Colonic mucosa (tissue), 4 donors: ENCODE measurements around the gene SCAF4. TPM values are rescaled to one million over a fixed set of nuclear protein-coding genes. Genes with fewer than 3 reads are reported as not detected.

Experiments
- DNase-seq: peaks from one replicate; pipeline ENCODE4 v3.0.0-alpha.2; 2020
- H3K27ac ChIP-seq: fragments of 200-600 bp; one replicate; pipeline ENCODE4 v1.8.0; 2021
- H3K27me3 ChIP-seq: fragments of 200-600 bp; one replicate; pipeline ENCODE4 v1.8.0; 2021
- H3K36me3 ChIP-seq: fragments of 200-600 bp; one replicate; pipeline ENCODE4 v1.8.0; 2021
- H3K4me1 ChIP-seq: fragments of 200-600 bp; one replicate; pipeline ENCODE4 v1.8.0; 2021; ENCODE audit warnings: mild to moderate bottlenecking
- H3K4me3 ChIP-seq: fragments of 200-600 bp; one replicate; pipeline ENCODE4 v1.8.0; 2021
- H3K9ac ChIP-seq, 2 donors: one replicate each; pipeline ENCODE4 v1.7.0; 2013; ENCODE audit warnings: control low read depth in 2 of 2, low read depth in 2 of 2, low read length in 2 of 2
- H3K9me3 ChIP-seq: fragments of 200-600 bp; one replicate; pipeline ENCODE4 v1.8.0; 2021
- intact Hi-C: fragments of 100-400 bp; cut with DNase I; formaldehyde crosslinking; loops from one replicate; pipeline ENCODE4 v1.14.1; 2022
- total RNA-seq, 2 donors: library from RNA; stranded (reverse); fragmentation: NEBNext Ultra II Directional in 1 of 2; extraction: Animal tissue kit (Norgen Biotek cat#: 25700) in 1 of 2; gene quantifications; one replicate each; pipeline ENCODE4 v1.2.1, GENCODE V29; 2021
- TF ChIP-seq, protein P1 (sequence below): fragments of 200-600 bp; IDR thresholded peaks from one replicate; pipeline ENCODE4 v1.8.0; 2022; ENCODE audit warnings: antibody characterized with exemption, mild to moderate bottlenecking
- donor health status: healthy.
- donor health status: DM: no; HTN: no; CAD: no.
- donor health status: DM: no; HTN: no; CAD: no.

Gene SCAF4
- total RNA-seq, 2 donors from 2014 or later: 35.1 to 35.9 TPM

- intact Hi-C loops: no loop called here
- Histone ChIP-seq H3K9ac (no peak overlapping the region), H3K4me1 (peaks cover 16% of the 10 kb centered on the region), H3K4me3 (no peak overlapping the region), H3K27ac (no peak overlapping the region), H3K36me3 (no peaks in the 10 kb centered on the region), H3K27me3 (no peaks in the 10 kb centered on the region), H3K9me3 (no peaks in the 10 kb centered on the region)
- no peak for DNase-seq
- TF ChIP-seq, protein P1, sequence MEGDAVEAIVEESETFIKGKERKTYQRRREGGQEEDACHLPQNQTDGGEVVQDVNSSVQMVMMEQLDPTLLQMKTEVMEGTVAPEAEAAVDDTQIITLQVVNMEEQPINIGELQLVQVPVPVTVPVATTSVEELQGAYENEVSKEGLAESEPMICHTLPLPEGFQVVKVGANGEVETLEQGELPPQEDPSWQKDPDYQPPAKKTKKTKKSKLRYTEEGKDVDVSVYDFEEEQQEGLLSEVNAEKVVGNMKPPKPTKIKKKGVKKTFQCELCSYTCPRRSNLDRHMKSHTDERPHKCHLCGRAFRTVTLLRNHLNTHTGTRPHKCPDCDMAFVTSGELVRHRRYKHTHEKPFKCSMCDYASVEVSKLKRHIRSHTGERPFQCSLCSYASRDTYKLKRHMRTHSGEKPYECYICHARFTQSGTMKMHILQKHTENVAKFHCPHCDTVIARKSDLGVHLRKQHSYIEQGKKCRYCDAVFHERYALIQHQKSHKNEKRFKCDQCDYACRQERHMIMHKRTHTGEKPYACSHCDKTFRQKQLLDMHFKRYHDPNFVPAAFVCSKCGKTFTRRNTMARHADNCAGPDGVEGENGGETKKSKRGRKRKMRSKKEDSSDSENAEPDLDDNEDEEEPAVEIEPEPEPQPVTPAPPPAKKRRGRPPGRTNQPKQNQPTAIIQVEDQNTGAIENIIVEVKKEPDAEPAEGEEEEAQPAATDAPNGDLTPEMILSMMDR: no peak
Measured at GRCh38 chr21:31720739-31721138, 11.2 kb downstream of the SCAF4 start.

DNA sequence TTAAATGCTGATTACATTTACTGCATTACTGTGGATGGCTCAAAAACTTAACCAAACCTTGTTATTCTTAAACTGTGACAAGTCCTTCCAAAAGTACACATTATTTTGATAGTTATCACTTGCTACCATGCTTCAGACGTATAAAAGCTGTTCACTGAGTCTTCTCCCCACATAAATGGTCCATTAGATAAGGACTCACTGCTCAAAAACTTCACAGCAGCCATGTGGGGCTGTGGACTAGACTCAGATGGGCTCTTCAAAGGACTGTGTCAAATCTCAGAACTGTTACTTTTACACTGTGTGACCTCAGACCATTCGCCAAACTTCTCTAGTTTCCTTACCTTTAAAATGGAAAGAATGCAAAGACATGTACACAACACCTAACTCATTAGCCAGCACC lies 11.6 kb downstream of the SCAF4 start:
- peaks cover 12% of the 10 kb centered on the region for H3K4me1 ChIP-seq

DNA sequence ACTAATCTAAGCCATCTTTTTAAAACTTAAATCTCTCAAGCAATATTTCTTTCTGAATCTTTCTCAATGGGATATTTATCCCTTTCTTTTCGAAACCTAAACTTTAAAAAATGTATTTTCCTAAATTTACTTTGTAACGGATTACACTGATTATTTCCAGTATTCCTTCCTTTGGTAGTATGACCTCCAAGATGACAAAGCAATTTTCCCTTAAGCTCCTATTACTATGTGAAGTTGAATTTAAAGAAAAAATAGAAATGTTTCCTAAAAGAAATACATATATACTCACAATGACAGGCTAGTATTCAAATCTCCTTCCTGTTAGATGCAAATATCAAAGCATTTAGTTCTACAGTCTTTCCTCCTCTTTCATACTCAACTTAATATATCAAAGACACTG lies 15.8 kb downstream of the SCAF4 start:
- TF ChIP-seq, protein P1: no peak
- Histone ChIP-seq H3K27me3 (no peaks in the 10 kb centered on the region), H3K4me3 (no peak overlapping the region), H3K9ac (no peak overlapping the region), H3K9me3 (no peaks in the 10 kb centered on the region), H3K4me1 (peaks cover 4% of the 10 kb centered on the region), H3K36me3 (no peaks in the 10 kb centered on the region), H3K27ac (no peak overlapping the region)
- intact Hi-C loops: no loop called here
- DNase-seq: no peak

More for the DNA sequence above, 11.6 kb downstream of the SCAF4 start:
- TF ChIP-seq, protein P1: no peak
- no peaks in the 10 kb centered on the region for H3K9me3 ChIP-seq
- H3K27me3 ChIP-seq: no peaks in the 10 kb centered on the region
- H3K36me3 ChIP-seq: no peaks in the 10 kb centered on the region
- H3K27ac ChIP-seq: no peak overlapping the region
- DNase-seq: no peak
- H3K9ac ChIP-seq: no peak overlapping the region
- intact Hi-C loops: no loop called here
- no peak overlapping the region for H3K4me3 ChIP-seq

- Histone ChIP-seq H3K27me3 (no peaks in the 10 kb centered on the region), H3K9me3 (no peaks in the 10 kb centered on the region), H3K27ac (no peak overlapping the region), H3K4me1 (no peaks in the 10 kb centered on the region), H3K4me3 (no peak overlapping the region), H3K36me3 (no peaks in the 10 kb centered on the region), H3K9ac (no peak overlapping the region)
- TF ChIP-seq, protein P1: no peak
- DNase-seq: no peak
- intact Hi-C loops: no loop called here
Measured at GRCh38 chr21:31714741-31715365, 17.1 kb downstream of the SCAF4 start.

DNA sequence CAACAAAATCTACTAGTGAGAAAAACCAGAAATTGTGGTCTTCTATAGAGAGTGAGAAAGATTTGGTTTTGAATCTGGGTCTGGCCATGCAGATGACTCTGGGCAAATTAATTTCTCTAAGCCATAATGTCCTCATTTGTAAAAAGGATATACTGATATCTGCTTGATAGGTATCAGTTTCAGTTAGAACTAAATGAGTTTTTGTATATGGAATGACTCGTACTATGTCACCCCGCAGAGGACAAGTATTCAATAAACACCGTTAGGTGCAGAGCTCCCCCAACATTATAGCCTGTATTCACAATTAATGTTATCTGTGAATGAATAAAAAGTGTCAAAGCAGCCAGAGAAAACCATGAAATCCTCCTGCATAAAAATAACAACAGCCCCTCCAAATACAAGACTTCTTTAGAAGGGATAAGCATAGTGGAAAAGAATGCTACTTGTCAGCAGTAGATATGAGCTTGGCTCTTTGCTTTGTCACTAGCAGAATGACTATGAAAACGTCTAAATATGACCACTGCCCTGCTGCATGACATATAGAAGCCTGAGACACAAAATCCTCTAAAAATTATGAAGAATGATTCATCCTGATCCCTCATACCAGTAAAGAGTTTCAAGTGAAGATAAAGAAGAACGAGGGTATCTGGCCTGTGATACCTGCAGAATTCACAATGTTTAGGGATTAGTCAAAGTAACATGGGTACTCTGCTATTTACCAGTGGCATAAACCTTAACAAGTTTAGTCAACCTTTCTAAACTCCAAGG lies 17.8 kb downstream of the SCAF4 start:
- no peaks in the 10 kb centered on the region for H3K9me3 ChIP-seq
- no peak overlapping the region for H3K27ac ChIP-seq
- no peaks in the 10 kb centered on the region for H3K4me1 ChIP-seq
- intact Hi-C loops: no loop called here
- H3K27me3 ChIP-seq: no peaks in the 10 kb centered on the region
- H3K4me3 ChIP-seq: no peak overlapping the region
- H3K9ac ChIP-seq: no peak overlapping the region
- no peak for DNase-seq
- no peaks in the 10 kb centered on the region for H3K36me3 ChIP-seq
- TF ChIP-seq, protein P1: no peak
